Astrocyte (in vitro differentiated cells and primary cell): ENCODE measurements around the gene WNT4.

ENCODE experiments used
- CTCF ChIP-seq: IDR thresholded peaks from 2 replicates; pipeline ENCODE4 v1.5.1; 2011; ENCODE audit warnings: low read depth, mild to moderate bottlenecking, inconsistent platforms, low read length, moderate library complexity; ENCODE audit not compliant: insufficient read depth
- EZH2 ChIP-seq: IDR thresholded peaks from 2 replicates; pipeline ENCODE4 v1.6.1; 2012; ENCODE audit warnings: mild to moderate bottlenecking, low read length, inconsistent platforms; ENCODE audit not compliant: insufficient read depth

DNA sequence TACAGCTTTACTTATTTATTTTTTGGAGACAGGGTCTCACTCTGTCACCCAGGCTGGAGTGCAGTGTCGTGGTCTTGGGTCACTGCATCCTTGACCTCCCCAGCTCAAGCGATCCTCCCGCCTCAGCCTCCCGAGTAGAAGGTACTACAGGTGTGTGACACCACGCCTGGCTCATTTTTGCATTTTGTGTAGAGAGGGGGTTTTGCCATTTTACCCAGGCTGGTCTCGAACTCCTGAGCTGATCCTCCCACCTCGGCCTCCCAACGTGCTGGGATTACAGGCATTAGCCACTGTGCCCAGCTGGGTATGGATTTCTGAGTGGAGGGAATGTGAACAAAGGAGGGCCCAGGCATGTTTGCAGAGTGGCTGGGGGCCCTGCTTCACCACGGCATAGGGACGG lies 44.1 kb downstream of the WNT4 start:
- TF ChIP-seq CTCF (no peak), EZH2 (no peak)
